IgD-negative memory B cell (primary cell): ENCODE data around the gene SLC25A39. TPM values are rescaled to one million over a fixed set of nuclear protein-coding genes. Genes with fewer than 3 reads are reported as not detected.

Source experiments
- polyA plus RNA-seq: library from polyadenylated mRNA; unstranded; fragments of 300-500 nt; fragmentation: Illumina TruSeq; gene quantifications from one replicate; pipeline ENCODE4 v1.2.3, GENCODE V29; 2021

Gene SLC25A39
- polyA plus RNA-seq, 1 donor from 2014 or later: 135 TPM

Other genes starting within 250 kb of the SLC25A39 start
- 49.5 TPM for gene HDAC5, start 201.2 kb downstream of the SLC25A39 start, polyA plus RNA-seq
- gene HROB, start 182.9 kb downstream of the SLC25A39 start, polyA plus RNA-seq: 0.24 TPM
- gene ASB16, start 154.1 kb downstream of the SLC25A39 start, polyA plus RNA-seq: not detected
- gene TMUB2, start 137.9 kb downstream of the SLC25A39 start, polyA plus RNA-seq: 43.0 TPM
- 15.4 TPM for gene ATXN7L3, start 124.9 kb downstream of the SLC25A39 start, polyA plus RNA-seq
- 74.3 TPM for gene UBTF, start 105.1 kb downstream of the SLC25A39 start, polyA plus RNA-seq
- not detected for gene SLC4A1, start 56.7 kb downstream of the SLC25A39 start, polyA plus RNA-seq
- not detected for gene RUNDC3A, start 16.2 kb downstream of the SLC25A39 start, polyA plus RNA-seq
- gene GRN, start 20.5 kb upstream of the SLC25A39 start, polyA plus RNA-seq: 219 TPM
- 0.06 TPM for gene FAM171A2, start 39.0 kb upstream of the SLC25A39 start, polyA plus RNA-seq
- gene ITGA2B, start 64.8 kb upstream of the SLC25A39 start, polyA plus RNA-seq: 3.0 TPM
- gene GPATCH8, start 178.6 kb upstream of the SLC25A39 start, polyA plus RNA-seq: 66.3 TPM
- not detected for gene FZD2, start 232.7 kb upstream of the SLC25A39 start, polyA plus RNA-seq